Heart left ventricle (tissue), 13 donors: ENCODE results near the gene PRKCI.

Experiments
- CTCF ChIP-seq, 12 donors: fragments of 200-600 bp; sonication (generic) in 4 of 12; IDR thresholded peaks; one replicate each; pipeline versions ENCODE4 v1.5.0 to v1.8.0; 2018 to 2022; ENCODE audit warnings: antibody characterized with exemption in 12 of 12, mild to moderate bottlenecking in 5 of 12
- POLR2A ChIP-seq, 2 donors: fragments of 450-650 bp; IDR thresholded peaks; one replicate each; pipeline ENCODE4 v1.6.1; 2017; ENCODE audit warnings: antibody characterized with exemption in 2 of 2, mild to moderate bottlenecking in 2 of 2, moderate library complexity in 2 of 2
- donor health status: ischemic (EF 13 %, LVEDD 7.1; RV severe dilation, severe dysfunction).
- donor health status: DM: no; HTN: yes; CAD: no.
- donor health status: DM: no; HTN: no; CAD: no.
- donor health status: ischemic (EF 25% LVEDD 6.9; RV normal size, moderate dysfunction).
- donor health status: ischemic (EF 25% LVEDD 5.7; RV mildly dilated, moderate dysfunction).
- donor health status: ischemic (EF 35%, LVEDD 5.7; RV mildly dilated, moderate dysfunction).
- donor health status: nonischemic (EF 11% LVEDD 7.7; RV severe dilation, severe dysfunction).
- donor health status: DM: yes; HTN: yes; CAD: no.
- donor health status: PGD.
- donor health status: ischemic (EF 29% LVEDD 5.4; RV normal size, mild dysfunction).
- donor health status: nonischemic (EF 23%, LVEDD 6.1; RV moderate dilation, normal function).

- TF ChIP-seq POLR2A (IDR thresholded peaks at IDR 0.05) (no peak), CTCF (IDR thresholded peaks at IDR 0.05) (no peak)
Measured at GRCh38 chr3:170257145-170257544, 34.9 kb downstream of the PRKCI start.
